Hematopoietic multipotent progenitor cell treated with erythropoietin and hydrocortisone succinate and interleukin-3 and kit ligand, for 17 days (in vitro differentiated cells): Measurements from ENCODE around the gene SULT2B1.
A peak's percentile ranks its signal among the peaks of the same experiment; 100 is the strongest.

Source experiments
- DNase-seq: peaks from one replicate; pipeline ENCODE4 v3.0.0-alpha.2; 2015; ENCODE audit warnings: low spot score

SULT2B1 gene

DNA sequence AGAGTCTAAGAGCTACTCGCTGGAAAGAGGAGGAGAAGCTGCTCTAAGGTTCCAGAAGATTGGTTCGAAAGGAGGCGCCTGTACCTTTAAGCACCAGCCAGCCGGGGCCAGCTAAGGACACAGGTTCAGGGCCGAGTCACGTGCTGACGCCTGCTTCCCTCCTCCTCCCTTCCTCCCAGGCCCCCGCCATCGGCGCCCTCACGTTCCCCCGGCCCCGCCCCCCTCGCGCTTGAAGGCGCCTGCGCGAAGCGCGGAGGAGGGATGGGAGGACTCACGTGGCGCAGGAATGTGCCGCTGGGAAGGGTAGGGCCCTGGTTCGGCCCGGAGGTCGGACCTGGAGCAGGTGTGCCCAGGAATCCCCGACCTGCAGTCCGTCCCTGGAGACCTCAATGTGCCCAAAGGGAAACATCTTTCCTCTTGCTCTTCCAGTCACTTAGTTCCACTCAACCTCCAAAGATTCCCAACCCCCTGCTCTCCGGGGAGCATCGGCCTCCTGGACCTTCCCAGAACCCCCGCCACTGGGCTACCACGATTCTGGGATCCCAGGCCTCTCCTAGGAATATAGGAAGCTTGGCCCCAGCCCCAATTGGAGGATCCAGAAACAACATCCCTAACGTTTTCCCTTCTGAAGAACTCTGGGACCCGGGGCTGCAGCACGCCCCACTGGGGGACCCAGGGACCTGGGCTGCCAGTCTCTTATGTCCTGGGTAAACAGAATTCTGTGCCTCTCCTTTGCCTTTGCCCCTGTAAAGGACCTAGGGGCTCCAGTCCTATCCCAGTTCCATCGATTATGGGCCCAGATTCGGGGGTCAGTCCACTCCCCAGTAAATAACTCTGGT is 82.7 kb downstream of the SULT2B1 start:
- DNase-seq: peak; percentile 97

GRCh38 chr19:48635263-48635965 is 83.4 kb downstream of the SULT2B1 start:
- peak; percentile 83 for DNase-seq

GRCh38 chr19:48635966-48636858 is 84.2 kb downstream of the SULT2B1 start:
- no peak for DNase-seq

- DNase-seq: no peak
Measured at GRCh38 chr19:48636859-48637448, 85.0 kb downstream of the SULT2B1 start, which contains the start of gene DBP. Gene DBP, minus strand, starts transcription at chr19:48637379. Its CDS starts 385 bp downstream, at chr19:48636994.

- DNase-seq: peak; percentile 84
Measured at GRCh38 chr19:48637449-48637947, 85.5 kb downstream of the SULT2B1 start.

- DNase-seq: peak; percentile 64
Measured at GRCh38 chr19:48637948-48638830, 86.2 kb downstream of the SULT2B1 start.

DNA sequence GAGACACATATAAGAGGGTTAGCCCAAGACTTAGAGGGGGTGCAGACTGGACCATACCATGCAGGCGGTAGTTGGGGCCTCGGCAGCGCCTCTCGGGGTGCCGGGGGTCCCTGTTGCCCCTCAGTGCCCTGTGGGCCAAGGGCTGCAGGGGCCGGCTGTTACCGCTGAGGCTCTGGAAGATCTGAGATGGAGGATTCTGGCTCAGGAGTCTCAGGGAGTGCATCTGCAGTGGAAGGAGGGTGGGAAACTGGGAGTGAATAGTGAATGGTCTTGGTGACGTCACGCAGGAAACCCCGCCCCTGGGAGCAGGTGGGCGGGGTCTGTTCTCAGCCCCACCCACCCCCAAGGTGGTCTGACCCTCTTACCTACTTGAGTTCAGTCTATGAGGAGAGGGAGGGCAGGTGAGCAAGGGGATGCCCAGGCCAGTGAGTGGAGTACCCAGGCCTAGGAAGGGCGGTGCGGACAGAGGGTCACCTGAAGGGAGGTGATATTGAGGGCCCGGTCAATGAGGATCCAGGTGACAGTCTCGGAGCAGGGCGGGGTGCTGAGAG is 86.9 kb downstream of the SULT2B1 start:
- DNase-seq: peak; percentile 31

DNA sequence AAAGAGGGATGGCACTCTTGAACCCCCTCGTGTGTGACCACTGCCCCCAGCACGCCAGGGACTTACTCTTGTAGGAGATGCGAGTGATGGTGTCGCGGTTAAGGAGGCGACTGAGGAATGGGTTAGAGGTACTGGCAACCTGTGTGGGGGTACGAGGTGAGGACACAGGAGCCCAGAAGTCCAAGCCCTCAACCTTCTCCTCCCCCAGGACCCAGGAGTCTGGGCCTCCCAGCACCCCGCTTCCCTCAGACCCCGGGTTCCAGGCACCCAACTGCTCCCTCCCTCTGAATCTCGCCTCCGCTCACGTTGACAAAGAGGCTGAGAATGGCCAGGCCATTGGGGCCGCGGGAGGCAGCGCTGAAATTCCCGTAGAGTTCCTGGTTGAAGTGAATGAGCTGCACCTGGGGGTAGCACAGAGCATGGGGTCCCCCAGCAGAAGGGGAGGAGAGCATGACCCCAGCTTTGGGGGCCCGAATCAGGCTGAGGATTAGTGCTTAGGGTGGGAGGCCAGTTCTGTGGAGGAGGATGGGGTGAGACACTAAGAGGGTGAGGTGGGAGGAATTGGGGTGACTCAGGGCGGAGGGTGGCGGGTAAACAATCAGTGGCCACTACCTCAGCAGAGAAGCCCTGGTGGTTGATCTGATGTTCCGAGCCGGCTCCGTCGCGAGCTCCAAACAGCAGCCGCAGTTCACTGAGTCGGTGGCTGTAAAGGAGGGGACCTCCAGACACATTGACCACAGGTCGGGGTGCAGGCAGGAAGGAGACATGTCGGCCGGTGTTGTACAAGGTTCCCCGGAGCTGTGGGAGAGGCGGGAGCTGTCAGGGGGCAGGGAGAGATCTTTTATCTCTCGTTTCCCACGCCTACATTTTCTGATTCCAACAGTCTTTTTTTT is 87.8 kb downstream of the SULT2B1 start:
- no peak for DNase-seq

DNA sequence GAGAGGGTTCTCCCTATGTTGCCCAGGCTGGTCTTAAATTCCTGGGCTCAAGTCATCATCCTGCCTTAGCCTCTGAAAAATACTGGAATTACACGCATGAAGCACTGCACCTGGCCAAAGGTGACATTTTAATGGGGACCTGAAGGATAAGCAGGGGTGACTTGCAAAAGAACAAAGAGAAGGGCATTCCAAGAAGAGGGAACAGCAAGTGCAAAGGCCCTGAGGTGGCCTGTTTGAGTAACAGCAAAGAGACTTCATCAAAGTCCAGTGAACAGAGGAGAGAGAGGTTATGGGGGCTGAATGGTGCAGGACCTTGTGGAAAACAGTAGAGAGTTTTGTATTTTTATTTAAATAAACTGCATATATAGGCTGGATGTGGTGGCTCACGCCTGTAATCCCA is 89.9 kb downstream of the SULT2B1 start:
- DNase-seq: no peak

- DNase-seq: no peak
Measured at GRCh38 chr19:48642862-48643261, 90.9 kb downstream of the SULT2B1 start.

DNA sequence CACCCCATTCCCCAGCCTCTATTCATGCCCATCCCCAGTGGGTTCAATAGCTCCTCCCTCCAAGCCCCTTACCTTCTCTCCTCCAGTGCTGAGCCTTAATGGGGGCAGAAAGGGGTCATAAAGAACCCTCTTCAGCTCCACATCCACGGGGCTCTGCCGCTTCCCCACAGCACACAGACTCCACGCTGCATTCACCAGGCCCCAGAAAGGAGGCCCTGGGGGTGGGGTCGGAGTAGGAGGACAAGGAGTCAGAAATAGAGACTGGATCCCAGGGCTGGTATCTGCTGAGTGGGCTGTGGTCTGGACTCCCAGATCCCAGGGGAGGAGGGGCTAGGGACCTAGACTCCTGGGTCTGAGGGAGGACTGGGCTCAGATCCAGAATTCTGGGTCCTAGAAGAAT is 92.4 kb downstream of the SULT2B1 start:
- DNase-seq: no peak

DNA sequence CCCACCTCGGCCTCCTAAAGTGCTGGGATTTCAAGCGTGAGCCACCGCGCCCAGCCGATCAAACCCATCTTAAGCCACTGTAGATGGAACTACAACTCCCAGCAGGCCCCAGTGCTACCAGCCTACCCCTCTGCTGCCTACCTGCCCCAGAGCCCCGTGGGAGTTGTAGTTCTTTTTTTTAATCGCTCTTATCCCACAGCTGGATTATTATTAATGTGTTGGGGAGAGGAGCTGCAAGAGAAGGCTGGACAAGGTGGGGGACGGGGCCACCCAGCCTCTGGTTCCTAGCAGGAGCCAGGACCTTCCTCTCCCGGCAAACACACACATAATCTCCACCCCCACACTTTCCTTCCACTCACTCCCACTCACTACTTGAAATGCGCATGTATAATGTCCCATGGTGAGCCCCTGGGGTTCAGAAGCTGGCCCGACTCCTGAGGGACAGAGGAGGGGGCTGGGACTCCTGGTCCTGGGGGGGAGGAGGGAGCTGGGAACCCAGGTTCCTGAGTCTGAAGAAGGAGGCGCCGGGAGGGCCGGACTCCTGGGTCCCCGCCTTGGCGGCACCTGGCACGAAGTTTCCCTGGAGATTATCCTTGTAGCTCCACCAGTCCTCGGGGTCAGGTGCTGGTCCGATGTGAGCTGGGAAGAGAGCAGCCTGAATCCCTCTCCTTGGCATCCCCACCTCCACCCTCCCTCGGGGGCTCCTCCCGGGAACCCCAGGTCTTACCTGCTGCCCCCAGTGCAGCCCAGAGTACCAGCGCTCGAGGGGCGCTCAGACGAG is 93.1 kb downstream of the SULT2B1 start:
- peak; percentile 81 for DNase-seq

DNA sequence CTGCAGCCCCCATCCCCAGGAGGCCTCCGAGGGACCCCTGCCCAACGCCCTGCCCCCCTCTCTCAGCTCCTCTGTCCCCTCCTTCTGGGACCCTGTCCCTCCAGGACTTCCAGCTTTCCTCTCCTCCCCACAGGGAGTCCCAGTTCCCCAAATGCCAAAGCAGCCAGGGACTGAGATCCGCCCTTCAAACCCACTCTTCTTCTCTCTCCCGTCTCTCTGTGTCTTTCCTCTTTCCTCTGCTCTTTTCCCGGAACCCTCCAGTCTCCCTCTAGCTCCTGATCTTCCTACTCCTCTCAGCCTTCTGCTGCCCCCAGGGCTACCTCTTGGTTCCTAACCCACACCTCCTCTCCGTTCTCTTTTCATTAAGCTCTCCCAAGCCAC is 93.6 kb downstream of the SULT2B1 start:
- DNase-seq: no peak

DNA sequence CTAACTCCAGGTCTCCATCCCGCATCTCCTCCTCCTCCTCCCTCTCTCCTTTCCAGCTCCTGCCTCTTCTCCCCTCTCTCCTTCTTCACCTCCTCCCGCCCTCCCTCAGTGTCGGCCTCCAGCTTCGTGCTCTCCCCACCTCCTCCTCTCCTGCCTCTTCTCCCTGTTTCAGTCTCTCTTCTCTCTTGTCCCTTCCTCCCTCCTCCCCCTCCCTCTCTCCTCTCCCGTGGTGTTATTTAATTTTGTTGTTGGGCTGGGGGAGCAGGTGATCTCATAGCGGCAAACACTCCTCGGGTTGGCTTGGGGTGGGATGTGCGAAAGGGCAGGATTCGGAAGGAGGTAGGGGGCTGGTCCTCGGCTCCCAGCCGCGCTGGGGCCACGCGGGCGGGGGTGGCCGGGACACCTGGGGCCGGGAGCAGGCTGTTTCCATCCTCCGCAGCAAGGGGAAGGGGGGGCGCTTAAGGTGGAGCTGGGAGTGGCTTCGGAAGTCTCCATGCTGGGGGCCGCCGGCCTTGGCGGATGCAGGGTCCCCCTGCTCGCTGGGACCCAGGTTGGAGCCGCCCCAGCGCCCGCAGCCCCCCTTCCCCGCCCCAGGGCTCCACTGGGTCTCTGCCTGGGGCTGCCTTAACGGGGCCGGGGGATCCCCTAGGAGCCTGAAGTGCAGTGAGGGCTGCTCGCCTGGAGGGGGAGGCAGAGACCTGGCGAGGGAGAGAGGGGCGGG is 94.2 kb downstream of the SULT2B1 start, which contains the start of gene CA11:
Gene CA11, minus strand, starts transcription at position 187 of the 721 bp plus-strand sequence. CDS start 555 bp downstream, outside the sequence.
- peak; percentile 64 for DNase-seq

GRCh38 chr19:48646722-48647216 is 94.8 kb downstream of the SULT2B1 start:
- no peak for DNase-seq

DNA sequence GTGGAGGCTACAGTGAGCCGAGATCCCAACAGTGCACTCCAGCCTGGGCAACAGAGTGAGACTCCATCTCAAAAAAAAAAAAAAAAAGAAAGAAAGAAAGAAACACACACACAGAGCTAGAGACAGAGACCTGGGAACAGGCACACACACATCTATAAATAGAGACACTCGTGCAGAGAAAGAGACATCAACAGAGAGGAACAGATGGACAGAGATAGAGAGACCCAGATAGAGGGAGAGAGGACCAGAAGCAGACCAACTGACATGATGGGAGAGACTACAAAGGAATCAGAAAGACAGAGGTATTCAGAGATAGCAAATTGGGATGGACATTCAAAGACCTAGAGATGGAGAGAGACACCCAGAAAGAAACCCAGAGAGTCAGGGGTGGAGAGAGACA is 96.2 kb downstream of the SULT2B1 start:
- no peak for DNase-seq
